8988T (cell line): ENCODE results near the gene MBD6.

Experiments
- DNase-seq: peaks from one replicate; pipeline ENCODE4 v3.0.0; 2011

MBD6 gene

DNA sequence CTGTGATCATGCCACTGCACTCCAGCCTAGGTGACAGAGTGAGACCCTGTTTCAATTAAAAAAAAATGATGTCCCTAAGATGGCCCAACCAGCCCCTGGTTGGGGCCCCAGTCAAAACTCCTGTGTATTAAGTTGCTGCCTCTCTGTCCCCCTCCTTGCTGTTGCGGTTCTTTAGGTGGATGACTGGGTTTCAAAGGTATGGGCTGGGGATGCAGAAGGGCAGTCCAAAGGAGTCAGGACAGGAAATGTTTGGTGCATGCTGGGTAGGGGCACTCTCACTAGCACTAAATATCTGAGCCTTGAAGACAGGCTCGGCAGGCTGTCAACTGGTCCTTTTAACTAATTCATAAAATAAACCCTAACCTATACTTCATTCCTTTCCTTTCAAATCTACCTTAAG, 56.4 kb downstream of the MBD6 start:
- DNase-seq: no peak
